Stimulated activated CD4-positive, alpha-beta T cell treated with anti-CD3 and anti-CD28 coated beads, Interleukin-12 subunit alpha, Interleukin-12 subunit beta, amount 100 ng/mL, for 4 hours (primary cell): ENCODE data around the gene ASPM.
"Not testable (repeated sequence)": the region's sequence is repeated elsewhere in the genome, so short reads cannot be mapped to it uniquely, and the experiment has no call there.

Experiments
- DNase-seq: peaks from one replicate; pipeline ENCODE4 v3.0.0-alpha.2; 2020

ASPM gene

DNA sequence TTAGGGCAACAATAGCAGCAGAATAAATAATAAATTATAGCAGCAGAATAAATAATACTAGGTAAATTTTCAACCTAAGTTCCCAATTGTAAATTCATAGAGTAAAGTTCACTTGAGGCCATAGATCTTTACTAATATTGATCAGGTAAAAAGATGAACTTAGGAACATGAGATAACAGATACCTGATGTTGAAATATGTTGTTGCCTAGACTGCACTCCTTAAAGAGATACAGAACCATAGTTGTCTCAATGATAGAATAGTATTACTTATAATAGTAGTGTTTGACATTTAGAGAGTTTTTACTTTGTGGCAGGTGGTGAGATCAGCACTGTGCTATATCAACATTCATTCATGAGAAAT, 79.0 kb downstream of the ASPM start:
- no peak for DNase-seq

DNA sequence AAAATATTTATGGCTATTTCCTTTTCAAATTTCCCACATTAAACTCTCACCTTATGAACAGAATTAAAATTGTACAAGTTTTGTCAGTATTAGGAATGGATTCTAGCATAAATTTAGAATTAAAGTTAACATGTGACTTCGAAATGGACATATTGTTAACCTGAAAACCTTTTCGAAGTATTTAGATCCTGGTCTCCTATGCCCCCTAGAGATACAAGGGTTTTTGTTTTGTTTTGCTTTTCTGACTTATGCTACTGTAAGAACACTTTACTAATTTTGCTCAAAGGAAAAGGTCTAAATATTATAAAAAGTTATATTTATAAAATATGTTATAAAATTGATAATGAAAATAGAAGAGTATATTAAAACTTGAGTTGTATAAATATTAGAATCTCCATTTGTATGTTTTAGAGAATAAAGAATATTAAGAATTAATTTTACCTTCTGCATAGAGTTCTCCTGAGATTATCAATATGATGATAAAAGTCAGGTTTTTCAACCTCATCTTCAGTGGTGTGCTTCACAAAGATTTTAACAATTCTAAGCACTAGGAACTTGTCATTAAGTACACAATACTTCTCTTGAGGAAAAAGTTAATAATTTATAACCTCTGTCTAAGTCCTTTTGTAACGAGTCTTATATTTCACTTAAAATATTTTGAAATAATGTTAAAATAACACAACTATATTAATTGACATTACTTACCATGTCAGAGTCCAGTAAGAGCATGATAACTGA, 79.6 kb downstream of the ASPM start, which contains the start of gene F13B:
Gene F13B (minus strand): TSS at position 542 of the 738 bp plus-strand sequence. CDS start 37 bp downstream, at position 505.
- DNase-seq, result no peak

DNA sequence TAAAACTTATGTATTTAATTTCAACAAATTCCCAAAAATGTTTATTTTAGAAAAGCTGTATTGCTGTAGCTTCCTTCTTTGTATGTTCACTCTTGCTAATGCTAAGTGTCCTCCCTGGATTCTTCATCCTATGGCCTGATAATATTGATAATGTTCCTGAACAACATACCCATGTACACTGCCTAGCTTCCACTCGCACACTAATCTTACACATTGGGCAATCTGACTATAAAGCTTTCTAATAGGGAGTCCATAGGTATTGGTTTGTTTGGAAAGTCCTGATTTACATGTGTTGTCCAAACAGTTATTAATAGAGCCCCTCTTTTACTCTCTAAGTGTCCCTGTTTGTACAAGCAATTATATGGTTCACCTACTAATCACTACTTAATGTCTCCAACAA, 80.2 kb downstream of the ASPM start:
- DNase-seq, result no peak

DNA sequence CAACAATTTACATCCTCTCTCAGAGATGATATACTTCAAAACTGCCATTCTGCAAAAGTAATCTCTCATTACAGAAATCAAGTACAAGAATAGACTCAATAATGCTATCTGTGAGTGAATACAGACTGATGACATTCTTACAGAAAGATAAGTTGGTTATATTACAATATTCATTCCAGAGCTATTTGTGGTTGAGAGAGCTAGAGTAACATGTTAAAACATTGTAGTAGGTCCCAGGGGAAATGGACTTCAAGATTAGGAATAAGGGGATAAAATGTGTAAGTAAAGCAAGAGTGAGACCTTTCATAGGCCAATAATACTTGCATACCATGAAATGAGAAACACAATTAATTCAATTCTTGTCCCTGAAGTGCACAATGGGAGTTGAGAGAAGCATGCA, 80.9 kb downstream of the ASPM start:
- DNase-seq, result no peak

DNA sequence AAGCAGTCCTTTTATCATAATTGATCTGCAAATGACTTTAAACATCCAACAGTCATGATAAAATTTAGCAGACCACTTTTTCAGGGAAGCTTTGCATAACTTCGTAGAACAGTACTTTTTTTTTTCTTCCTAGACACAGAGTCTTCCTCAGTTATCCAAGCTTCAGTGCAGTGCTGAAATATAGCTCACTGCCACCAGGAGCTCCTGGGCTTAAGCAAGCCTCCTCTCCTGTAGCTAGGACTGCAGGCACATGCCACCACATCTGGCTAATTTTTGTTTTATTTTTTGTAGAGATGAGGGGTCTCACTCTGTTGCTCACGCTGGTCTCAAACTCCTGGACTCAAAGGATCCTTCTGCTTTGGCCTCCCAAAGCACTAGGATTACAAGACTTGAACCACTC, 83.3 kb downstream of the ASPM start:
- no peak for DNase-seq

DNA sequence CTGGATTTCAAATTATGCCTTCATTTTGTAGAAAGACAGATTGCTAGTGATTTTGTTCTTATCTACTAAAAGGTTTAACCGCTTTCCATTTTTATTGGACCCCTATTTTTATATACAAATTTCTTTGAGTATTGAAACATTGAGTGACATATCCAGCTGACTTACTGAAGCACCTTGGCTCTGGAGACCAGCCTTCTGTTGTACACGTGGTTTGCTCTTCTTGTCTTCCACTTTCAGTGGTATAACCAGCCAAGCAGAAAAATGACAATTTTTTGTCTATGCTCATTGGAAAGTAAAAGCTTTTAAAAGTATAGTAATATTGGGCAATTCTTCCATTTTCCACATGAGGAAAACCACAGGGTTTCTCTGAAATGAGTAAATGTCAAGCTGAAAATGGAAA, 83.8 kb downstream of the ASPM start:
- DNase-seq, result no peak

DNA sequence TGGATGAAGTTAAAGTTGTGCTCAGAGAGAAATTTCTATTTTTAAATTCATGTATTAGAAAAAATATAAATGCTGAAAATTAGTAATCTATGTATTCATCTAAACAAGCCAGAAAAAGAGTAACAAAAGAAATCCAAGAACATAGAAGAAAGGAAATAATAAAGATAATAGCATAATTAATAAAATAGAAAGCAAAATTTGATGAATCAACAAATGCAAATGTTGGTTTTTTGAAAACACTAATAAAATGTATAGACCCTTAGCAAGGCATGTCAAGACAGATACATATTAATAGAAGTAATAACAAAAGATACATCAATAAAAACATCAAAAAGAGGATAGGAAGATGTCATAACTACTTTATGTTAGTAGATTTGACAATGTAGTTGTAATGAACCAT, 97.4 kb downstream of the ASPM start:
- no peak for DNase-seq

DNA sequence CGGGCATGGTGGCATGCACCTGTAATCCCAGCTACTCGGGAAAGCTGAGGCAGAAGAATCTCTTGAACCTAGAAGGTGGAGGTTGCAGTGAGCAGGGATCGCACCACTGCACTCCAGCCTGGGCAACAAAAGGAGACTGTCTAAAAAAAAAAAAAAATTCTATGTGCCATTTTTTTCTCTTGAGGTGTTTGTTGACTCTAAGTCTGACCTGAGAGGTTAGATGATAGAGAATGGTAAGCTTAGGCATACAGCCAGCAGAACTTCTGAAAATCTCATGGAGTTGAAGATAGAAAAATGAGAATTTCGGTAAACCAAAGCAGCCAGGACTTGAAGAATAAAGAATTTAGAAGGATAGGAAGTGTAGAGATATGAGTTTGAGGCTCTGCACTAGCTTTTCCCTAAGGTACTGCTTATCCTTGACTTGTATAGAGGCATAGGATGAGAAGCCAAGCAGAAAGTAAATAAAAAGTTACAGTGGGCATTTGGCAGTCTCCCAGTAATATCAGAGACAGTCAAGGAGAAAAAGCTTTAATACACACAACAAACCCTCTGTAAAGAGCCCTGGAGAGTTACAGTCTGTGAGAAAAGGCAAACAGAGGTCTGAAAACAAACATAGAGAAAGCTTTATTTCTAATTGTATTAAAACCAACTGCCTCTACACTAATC, 103.7 kb downstream of the ASPM start:
- no peak for DNase-seq

DNA sequence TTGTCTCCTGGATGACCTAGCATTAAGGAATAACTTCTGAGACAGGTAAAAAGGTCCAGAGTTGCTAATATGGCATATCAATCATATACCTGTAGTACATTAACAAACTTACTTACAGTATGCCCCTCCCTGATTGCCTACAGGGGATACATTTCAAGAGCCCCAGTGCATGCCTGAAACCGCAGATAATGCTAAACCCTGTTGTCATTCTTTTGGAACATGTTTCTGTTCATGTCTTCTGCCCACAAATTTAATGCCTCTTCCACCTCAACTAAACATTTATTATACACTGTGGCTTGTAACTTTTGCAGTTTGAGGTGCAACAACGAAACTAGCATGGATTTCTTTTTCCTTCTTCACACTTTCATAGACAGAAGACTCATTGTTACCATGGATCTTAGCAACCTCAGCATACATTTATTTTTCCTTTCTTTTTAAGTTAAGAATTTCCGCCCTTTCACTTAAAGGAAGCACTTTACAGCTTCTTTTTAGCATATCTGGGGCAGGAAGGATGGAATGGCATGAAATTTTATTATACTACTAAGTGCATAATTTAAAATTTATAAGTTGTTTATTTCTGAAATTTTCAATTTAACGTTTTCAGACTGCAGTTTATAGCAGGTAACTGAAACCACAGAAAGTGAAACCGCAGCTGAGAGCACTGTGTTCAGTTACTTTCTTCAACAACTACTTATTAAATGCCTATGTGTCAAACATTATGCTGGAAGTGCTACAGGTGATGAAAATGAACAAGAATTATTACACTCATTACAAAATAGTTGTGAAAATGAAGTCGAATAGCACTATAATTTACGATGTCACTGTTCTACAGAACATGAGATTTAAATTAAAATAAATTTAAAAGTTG, 104.7 kb downstream of the ASPM start:
- no peak for DNase-seq

DNA sequence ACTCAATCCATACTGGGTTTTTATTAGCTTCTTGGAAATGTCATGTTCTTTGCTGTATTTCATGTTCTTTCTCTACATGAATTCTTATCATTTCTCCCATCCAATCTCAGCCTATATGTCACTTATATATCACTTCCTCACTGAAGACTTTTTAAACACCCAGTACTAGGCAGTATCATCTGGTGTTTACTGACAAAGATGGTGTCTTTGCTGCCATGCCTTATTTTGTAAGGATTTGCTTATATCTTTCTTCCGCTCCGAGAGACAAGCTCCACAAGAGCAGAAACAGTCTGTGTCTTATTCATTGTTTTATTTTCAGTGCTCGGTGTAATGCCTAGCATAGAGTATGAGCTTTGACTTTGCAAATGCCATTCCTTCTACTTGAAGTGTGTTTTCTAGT, 109.6 kb downstream of the ASPM start:
- no peak for DNase-seq

DNA sequence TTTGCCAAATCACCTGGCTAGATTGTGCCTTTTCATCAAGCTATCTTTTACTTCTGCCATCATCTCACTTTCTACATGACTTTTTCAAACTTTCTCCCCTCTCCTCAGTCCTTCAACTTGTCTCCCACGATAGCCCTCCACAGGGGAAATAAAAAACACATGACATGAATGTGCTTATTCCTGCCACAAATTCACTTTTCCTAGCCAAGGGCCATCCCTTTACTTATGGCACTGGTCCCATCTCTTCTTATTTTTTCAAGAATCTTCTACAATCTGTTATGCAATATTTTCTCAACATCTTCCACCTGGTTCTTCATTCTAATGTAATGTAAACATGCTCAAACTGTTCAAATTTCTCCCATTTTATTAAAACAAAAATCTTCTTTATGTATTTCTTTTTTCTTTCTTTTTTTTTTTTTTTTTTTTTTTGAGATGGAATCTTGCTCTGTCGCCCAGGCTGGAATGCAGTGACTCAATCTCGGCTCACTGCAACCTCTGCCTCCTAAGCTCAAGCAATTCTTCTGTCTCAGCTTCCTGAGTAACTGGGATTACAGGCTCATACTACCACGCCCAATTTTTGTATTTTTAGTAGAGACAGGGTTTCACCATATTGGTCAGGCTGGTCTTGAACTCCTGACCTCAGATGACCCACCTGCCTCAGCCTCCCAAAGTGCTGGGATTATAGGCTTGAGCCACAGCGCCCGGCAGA, 111.7 kb downstream of the ASPM start:
- not testable (repeated sequence) for DNase-seq
